Activated CD4-positive, alpha-beta memory T cell treated with anti-CD3 and anti-CD28 coated beads for 36 hours (primary cell): ENCODE results near the gene CCDC171. TPM values are rescaled to one million over a fixed set of nuclear protein-coding genes. Genes with fewer than 3 reads are reported as not detected.

ENCODE experiments used
- CTCF ChIA-PET: fragments of 350-600 bp; sonication (Branson Sonifier 250); formaldehyde crosslinking; loops from one replicate; lab custom pipeline; 2021; ENCODE audit warnings: antibody characterized with exemption, inconsistent platforms; lab: Charles Lee
- POLR2A ChIA-PET: fragments of 350-600 bp; sonication (Branson Sonifier 250); formaldehyde crosslinking; loops from one replicate; lab custom pipeline; 2021; ENCODE audit warnings: antibody characterized with exemption; lab: Charles Lee
- DNase-seq: peaks from one replicate; pipeline ENCODE4 v3.0.0-alpha.2; 2020
- H3K27ac Mint-ChIP-seq: one replicate; pipeline ENCODE4 v1.8.0; 2021; ENCODE audit warnings: mixed read lengths
- H3K27me3 Mint-ChIP-seq: one replicate; pipeline ENCODE4 v1.8.0; 2021; ENCODE audit warnings: mixed read lengths
- H3K36me3 Mint-ChIP-seq: one replicate; pipeline ENCODE4 v1.8.0; 2021; ENCODE audit warnings: mixed read lengths
- H3K4me1 Mint-ChIP-seq: one replicate; pipeline ENCODE4 v1.8.0; 2021; ENCODE audit warnings: low read depth, mixed read lengths
- H3K4me3 Mint-ChIP-seq: one replicate; pipeline ENCODE4 v1.8.0; 2021; ENCODE audit warnings: mild to moderate bottlenecking, mixed read lengths
- H3K9me3 Mint-ChIP-seq: one replicate; pipeline ENCODE4 v1.8.0; 2021; ENCODE audit warnings: mixed read lengths
- intact Hi-C: fragments of 100-400 bp; cut with micrococcal nuclease; formaldehyde crosslinking; loops from one replicate; pipeline ENCODE4 v1.15.1; 2023
- total RNA-seq, 2 experiments: library from RNA; stranded (reverse); gene quantifications; one replicate each; pipeline ENCODE4 v1.2.3, GENCODE V29; 2021

Gene CCDC171
- total RNA-seq, 2 experiments from 2014 or later: 2.5 to 2.7 TPM

- Mint-ChIP-seq H3K36me3 (no peaks in the 10 kb centered on the region), H3K4me3 (no peak overlapping the region), H3K27me3 (no peaks in the 10 kb centered on the region), H3K27ac (no peak overlapping the region), H3K4me1 (no peaks in the 10 kb centered on the region), H3K9me3 (peaks cover 13% of the 10 kb centered on the region)
- CTCF ChIA-PET: no interaction called here
- no peak for DNase-seq
- intact Hi-C loops: no loop called here
- POLR2A ChIA-PET: no interaction called here
Measured at GRCh38 chr9:16023446-16023845, 470.6 kb downstream of the CCDC171 start.

Other genes starting within 250 kb of the CCDC171 start
- gene TTC39B, start 245.8 kb upstream of the CCDC171 start, total RNA-seq: 10 to 100 TPM; 30.3 to 31.7 TPM
- 10 to 100 TPM; 31.2 to 35.1 TPM for gene SNAPC3, start 130.2 kb upstream of the CCDC171 start, total RNA-seq
- gene PSIP1, start 42.1 kb upstream of the CCDC171 start, total RNA-seq: 100 to 1,000 TPM; 132 to 134 TPM